ENCODE measurements around the gene CDC42EP3.
A peak's percentile ranks its signal among the peaks of the same experiment; 100 is the strongest.

Gene CDC42EP3

DNA sequence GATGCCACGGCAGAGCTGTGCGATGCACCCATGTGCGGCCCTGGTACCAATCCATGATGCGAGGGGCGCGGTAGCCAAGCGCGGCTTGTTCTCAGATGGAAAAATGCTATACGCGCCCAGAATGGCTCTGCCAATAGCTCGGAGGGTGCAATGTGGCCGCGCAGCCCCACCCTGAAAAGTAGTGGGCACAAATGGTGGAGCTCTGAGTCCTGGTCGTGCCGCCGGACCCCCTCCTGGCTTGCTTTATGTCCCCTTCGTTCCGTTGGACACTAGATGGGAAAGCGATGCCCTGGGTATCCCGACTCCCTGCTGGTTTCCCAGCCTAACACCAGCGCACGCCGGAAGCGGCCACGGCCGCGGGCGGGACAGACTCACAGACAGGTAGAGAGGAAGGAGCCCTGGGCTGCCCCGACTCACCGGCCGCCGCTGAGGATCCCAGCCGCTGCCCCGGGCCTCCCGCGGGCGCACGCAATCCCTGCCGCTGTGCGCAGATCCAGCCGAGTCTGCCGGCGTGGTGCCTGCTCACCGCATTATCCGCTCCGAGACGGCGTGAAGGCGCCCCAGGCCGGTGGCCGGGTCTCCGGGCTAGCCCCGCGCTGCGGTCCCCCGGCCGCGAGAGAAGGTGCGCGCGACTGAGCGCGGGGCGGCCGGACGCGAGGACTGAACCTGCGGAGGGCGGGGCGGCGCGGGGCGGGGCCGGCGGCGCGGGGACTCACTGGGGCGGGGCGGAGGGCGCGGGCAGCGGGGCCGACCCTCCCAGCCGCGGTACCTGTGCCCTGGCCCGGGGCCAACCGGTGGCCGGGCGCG lies at the start of gene CDC42EP3:
TSS of gene CDC42EP3 (minus strand) at position 634 of the 807 bp plus-strand sequence. CDS start 25,055 bp downstream, outside the sequence.
- DNase-seq (ENCODE audit: low read depth), result peak; percentile 64

DNA sequence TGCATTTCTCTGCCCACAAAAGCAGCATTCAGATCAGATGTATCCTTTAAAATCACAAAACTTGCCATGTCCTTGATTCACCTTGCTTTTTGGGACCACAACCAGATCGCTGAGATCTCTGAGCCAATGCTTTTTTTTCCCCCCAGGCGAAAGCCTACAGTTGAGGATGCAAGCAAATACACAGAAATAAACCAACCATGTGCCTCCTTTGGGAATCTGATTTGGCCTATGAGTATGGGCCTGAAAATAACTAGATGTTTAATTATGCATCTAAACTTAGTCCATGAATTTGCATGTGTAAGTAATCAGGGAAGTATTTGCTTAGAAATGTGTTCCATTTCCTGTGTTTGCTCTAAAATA lies 49.7 kb upstream of the CDC42EP3 start:
- no peak for DNase-seq (ENCODE audit: low read depth)

DNA sequence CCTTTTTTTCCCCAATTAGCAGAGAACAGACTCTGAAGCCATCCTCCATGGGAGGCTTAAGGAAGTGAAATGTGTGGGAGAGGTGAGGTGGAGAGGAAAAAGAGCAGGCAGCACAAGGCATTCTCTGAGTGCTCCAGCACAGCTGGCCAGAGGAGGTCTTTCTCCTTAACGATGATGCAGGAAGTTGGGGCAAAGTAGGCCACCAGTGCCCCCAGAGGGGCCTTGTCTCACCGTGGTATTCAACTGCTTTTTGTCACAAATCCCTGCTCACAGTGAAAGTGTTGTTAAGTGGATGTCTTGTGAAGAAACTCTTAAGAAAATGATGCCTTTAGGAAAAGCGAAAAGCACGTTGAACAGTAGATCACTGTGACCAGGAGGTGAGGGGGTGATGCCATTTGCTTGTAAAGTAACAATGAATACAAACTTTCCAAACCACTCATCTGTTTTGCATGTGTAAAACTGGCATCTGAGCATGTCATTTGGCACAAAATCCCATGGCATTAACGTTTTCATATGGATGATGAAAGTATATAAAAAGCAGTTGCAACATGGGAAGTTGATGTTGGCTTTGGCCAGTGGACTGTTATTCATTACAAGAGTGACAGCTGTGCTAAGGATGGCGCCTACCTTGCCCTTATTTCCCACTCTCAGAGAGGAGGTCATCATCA lies 49.2 kb upstream of the CDC42EP3 start:
- DNase-seq (ENCODE audit: low read depth), result no peak

- no peak for DNase-seq (ENCODE audit: low read depth)
Measured at GRCh38 chr2:37718515-37719161, 47.2 kb upstream of the CDC42EP3 start.

DNA sequence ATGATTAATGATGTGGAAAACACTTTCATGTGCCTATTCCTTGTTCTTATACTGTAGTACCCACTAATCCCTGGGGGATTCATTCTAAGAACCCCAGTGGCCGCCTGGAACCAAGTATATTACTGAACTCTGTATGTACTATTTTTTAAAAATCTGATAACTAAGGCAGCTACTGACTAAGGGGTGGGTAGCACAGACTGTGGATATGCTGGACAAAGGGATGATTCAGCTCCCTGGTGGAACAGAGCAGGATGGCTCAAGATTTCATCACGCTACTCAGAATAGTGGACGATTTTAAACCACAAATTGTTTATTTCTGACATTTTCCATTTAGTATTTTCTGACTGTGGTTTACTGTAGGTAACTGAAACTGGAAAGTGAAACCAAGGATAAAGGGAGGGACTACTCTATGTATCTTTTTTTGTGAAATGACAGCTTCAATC lies 41.8 kb upstream of the CDC42EP3 start:
- DNase-seq (ENCODE audit: low read depth), result no peak

DNA sequence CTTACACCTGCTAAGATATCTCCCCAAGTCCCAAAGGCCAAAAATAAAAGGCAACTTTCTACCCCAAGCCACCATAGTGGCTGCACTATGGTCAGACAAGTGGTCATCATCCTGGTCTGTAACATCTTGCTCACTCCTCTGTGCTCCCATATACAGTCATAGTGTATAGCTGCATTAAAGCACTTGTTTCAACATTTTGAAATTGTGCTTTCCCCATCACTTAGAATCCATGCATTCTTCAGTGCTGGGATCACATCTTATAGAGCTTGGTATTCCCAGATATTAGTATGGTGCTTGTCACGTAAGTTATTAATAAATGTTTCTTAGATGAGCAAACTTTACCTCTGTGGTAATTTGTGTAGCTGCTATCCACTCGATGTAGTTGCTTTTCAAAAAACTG lies 40.4 kb upstream of the CDC42EP3 start:
- DNase-seq (ENCODE audit: low read depth), result no peak

DNA sequence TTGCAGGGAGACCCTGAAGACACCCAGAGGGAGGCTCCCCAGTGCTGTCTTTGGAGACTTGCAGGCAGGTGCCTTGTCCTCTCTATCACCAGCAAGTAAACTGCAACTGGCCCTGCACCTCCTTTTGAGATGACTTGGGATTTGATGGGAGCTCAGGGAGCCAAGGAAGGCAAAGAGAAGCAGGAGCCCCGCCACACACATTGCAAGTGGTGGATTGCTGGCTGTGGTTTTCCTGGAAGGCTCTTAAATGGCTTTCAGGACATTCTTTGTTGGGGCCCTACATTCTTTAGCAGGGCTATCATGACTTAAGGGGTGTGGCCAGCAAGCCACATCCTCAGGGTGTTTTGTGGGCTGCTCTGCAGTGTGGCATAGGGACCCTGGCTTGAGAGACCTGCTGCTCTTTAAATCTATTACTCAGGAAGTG lies 39.9 kb upstream of the CDC42EP3 start:
- DNase-seq (ENCODE audit: low read depth), result no peak

GRCh38 chr2:37709111-37709510 lies 37.7 kb upstream of the CDC42EP3 start:
- no peak for DNase-seq (ENCODE audit: low read depth)

- DNase-seq (ENCODE audit: low read depth), result no peak
Measured at GRCh38 chr2:37708146-37708545, 36.7 kb upstream of the CDC42EP3 start.

GRCh38 chr2:37707393-37707792 lies 36.0 kb upstream of the CDC42EP3 start:
- DNase-seq (ENCODE audit: low read depth), result no peak

- no peak for DNase-seq (ENCODE audit: low read depth)
Measured at GRCh38 chr2:37706334-37707183, 35.1 kb upstream of the CDC42EP3 start.

GRCh38 chr2:37705191-37705590 lies 33.7 kb upstream of the CDC42EP3 start:
- DNase-seq (ENCODE audit: low read depth), result no peak

- no peak for DNase-seq (ENCODE audit: low read depth)
Measured at GRCh38 chr2:37698931-37699481, 27.6 kb upstream of the CDC42EP3 start.

- DNase-seq (ENCODE audit: low read depth), result no peak
Measured at GRCh38 chr2:37695336-37695735, 23.9 kb upstream of the CDC42EP3 start.

- no peak for DNase-seq (ENCODE audit: low read depth)
Measured at GRCh38 chr2:37692711-37693110, 21.3 kb upstream of the CDC42EP3 start.

DNA sequence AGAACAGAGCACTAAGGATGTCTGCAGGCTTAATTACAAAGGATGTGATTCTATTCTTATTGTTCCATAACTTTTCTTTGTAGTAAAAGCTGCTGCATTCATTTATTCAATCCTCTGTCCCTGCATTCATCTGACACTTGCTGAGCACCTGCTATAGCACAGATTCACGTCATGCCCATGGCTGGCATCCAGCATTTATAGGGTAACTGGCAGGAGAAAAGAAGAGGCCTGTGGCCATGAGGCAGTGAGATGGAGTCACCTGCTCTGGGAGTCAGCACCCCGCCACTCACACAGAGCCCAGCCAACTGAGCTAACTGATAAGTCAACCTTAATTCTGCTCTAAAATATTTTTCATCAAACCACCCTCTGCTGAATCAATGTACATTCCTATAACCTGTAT lies 18.3 kb upstream of the CDC42EP3 start:
- no peak for DNase-seq (ENCODE audit: low read depth)

- no peak for DNase-seq (ENCODE audit: low read depth)
Measured at GRCh38 chr2:37688771-37689468, 17.5 kb upstream of the CDC42EP3 start.

- no peak for DNase-seq (ENCODE audit: low read depth)
Measured at GRCh38 chr2:37686792-37687526, 15.5 kb upstream of the CDC42EP3 start.

DNA sequence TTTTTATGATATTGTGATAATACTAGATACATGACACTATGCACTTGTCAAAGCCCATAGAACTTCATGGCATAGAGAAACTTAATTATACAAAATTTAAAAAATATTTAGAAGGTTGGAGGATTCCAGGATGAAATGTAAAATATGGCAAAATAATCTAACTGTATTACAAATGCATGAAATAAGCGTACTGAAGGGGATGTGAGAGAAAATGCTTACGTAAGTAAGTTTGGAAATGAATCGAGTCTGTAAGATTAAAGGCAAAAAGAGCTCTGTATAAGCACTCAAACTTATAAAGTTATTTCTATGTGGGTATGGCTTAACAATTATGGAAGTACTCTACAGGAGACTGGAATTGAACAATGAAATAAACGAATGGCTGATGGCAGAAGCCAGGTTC lies 13.4 kb upstream of the CDC42EP3 start:
- no peak for DNase-seq (ENCODE audit: low read depth)

Measured in activated T-cell treated with anti-CD3 and anti-CD28 coated beads for 1 hour (primary cell).